Measurements from ENCODE around the gene MRPL49.

DNA sequence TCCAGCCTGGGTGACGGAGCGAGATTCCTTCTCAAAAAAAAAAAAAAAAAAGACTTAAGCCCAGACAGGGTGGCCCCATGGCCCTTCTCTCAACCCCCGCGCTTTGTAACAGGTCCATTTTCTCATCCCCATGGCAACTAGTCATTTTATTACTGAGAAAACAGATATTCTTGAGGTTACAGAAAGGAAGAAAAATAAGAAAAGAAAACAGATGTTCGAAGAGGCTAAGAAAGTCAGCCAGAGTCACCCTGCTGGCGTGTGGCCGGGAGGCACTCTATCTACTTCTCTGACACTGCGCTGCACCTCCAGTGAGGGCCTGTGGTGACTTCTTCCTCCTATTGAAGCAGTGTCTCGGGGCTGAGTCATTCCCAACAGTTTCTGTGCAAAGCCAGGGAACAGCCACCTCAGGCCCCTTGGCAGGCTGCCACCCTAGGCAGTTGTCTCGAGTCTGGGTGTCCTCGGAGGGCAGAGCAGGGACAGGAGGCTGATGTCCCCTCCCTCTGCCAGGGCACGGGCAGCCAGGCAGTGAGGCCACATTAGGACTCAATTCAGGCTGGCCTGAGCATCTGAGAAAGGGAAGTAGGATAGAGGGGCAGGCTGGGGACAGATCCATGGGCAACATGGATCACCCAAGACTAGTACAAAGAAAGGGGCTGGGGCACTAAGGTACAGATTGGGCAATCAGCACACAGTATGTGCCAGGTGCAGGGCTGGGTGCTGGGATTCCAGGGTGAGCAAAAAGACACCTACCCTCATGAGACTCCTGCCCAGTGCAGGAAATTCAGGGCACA is 28.6 kb downstream of the MRPL49 start:
- no peak for TF ChIP-seq POLR2AphosphoS5 (IDR thresholded peaks at IDR 0.05)
- TF ChIP-seq, protein P1, sequence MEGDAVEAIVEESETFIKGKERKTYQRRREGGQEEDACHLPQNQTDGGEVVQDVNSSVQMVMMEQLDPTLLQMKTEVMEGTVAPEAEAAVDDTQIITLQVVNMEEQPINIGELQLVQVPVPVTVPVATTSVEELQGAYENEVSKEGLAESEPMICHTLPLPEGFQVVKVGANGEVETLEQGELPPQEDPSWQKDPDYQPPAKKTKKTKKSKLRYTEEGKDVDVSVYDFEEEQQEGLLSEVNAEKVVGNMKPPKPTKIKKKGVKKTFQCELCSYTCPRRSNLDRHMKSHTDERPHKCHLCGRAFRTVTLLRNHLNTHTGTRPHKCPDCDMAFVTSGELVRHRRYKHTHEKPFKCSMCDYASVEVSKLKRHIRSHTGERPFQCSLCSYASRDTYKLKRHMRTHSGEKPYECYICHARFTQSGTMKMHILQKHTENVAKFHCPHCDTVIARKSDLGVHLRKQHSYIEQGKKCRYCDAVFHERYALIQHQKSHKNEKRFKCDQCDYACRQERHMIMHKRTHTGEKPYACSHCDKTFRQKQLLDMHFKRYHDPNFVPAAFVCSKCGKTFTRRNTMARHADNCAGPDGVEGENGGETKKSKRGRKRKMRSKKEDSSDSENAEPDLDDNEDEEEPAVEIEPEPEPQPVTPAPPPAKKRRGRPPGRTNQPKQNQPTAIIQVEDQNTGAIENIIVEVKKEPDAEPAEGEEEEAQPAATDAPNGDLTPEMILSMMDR (IDR thresholded peaks at IDR 0.05) = no peak
